Esophagus muscularis mucosa (tissue), 4 donors: Measurements from ENCODE around the gene GABRD. TPM values are rescaled to one million over a fixed set of nuclear protein-coding genes. Genes with fewer than 3 reads are reported as not detected.

ENCODE experiments used
- DNase-seq: peaks from one replicate; pipeline ENCODE4 v3.0.0-alpha.2; 2017; ENCODE audit errors: extremely low spot score
- H3K27ac ChIP-seq, 4 donors: fragments of 200-600 bp; sonication (generic); replicated peaks in 1 of 4; 1 replicate in 3 of 4; 2 replicates in 1 of 4; pipeline ENCODE4 v1.5.1; 2016 to 2019; ENCODE audit warnings: mild to moderate bottlenecking in 1 of 4
- H3K27me3 ChIP-seq, 4 donors: fragments of 200-600 bp; sonication (generic); one replicate each; pipeline versions ENCODE4 v1.5.1 to v1.6.0; 2016 to 2019
- H3K36me3 ChIP-seq, 4 donors: fragments of 200-600 bp; sonication (generic); one replicate each; pipeline ENCODE4 v1.5.1; 2016 to 2019
- H3K4me1 ChIP-seq, 4 donors: fragments of 200-600 bp; sonication (generic); one replicate each; pipeline ENCODE4 v1.5.1; 2016 to 2019
- H3K4me3 ChIP-seq, 4 donors: fragments of 200-600 bp; sonication (generic); 1 replicate in 2 of 4; 2 replicates in 2 of 4; pipeline ENCODE4 v1.5.1; 2016 to 2019; ENCODE audit warnings: mild to moderate bottlenecking in 4 of 4, moderate library complexity in 1 of 4
- H3K9me3 ChIP-seq, 4 donors: fragments of 200-600 bp; sonication (generic); 1 replicate in 3 of 4; 2 replicates in 1 of 4; pipeline ENCODE4 v1.5.1; 2016 to 2019
- CTCF ChIP-seq, 3 experiments: fragments of 200-600 bp in 2 of 3; fragments of 450-650 bp in 1 of 3; sonication (generic) in 2 of 3; IDR thresholded peaks; one replicate each; pipeline ENCODE4 v1.5.1; 2017 to 2019; ENCODE audit warnings: antibody characterized with exemption in 3 of 3, mild to moderate bottlenecking in 2 of 3, moderate library complexity in 1 of 3
- EP300 ChIP-seq: sonication (generic); formaldehyde crosslinking; IDR thresholded peaks from one replicate; pipeline ENCODE4 v1.6.1; 2017; ENCODE audit warnings: antibody characterized with exemption
- POLR2A ChIP-seq: fragments of 450-650 bp; IDR thresholded peaks from one replicate; pipeline ENCODE4 v1.6.1; 2017; ENCODE audit warnings: antibody characterized with exemption, moderate library complexity, mild to moderate bottlenecking, low read depth
- POLR2AphosphoS5 ChIP-seq, 2 donors: sonication (generic); formaldehyde crosslinking; IDR thresholded peaks; one replicate each; pipeline ENCODE4 v1.6.1; 2017; ENCODE audit warnings: antibody characterized with exemption in 2 of 2
- WGBS: methylation state at CpG from one replicate; pipeline ENCODE4 v1.1.5; 2018; 5-methylcytosine and 5-hydroxymethylcytosine counted together
- intact Hi-C: fragments of 100-400 bp; cut with DNase I; formaldehyde crosslinking; loops from one replicate; pipeline ENCODE4 v1.15.1; 2023
- total RNA-seq, 4 donors: library from RNA; depleted of rRNA; stranded (reverse); fragments of >200 nt; gene quantifications; one replicate each; pipeline versions ENCODE4 v1.1.0 to v1.2.1, GENCODE V29; 2016

GABRD gene
- total RNA-seq, 4 donors from 2014 or later, result not detected

- no peaks in the 10 kb centered on the region for H3K36me3 ChIP-seq
- H3K4me3 ChIP-seq, result no peak overlapping the region
- intact Hi-C loops, result no loop called here
- peaks cover 0 to 65% (median 0%) of the 10 kb centered on the region in 4 donors for H3K27me3 ChIP-seq
- no peak for DNase-seq
- H3K9me3 ChIP-seq, result no peaks in the 10 kb centered on the region
- TF ChIP-seq EP300 (no peak), POLR2A (no peak), POLR2AphosphoS5 (IDR thresholded peaks at IDR 0.05) (no peak), CTCF (IDR thresholded peaks at IDR 0.05) (no peak)
- H3K27ac ChIP-seq, result no peak overlapping the region
- H3K4me1 ChIP-seq, result peaks cover 3 to 10% (median 8%) of the 10 kb centered on the region in 4 donors
- WGBS, result 82% methylated on average over 41 of the region's 42 CpGs
Observed at GRCh38 chr1:2030076-2030871, 11.1 kb downstream of the GABRD start.

GRCh38 chr1:2031546-2032540 is 12.7 kb downstream of the GABRD start:
- 82% methylated on average over 18 of the region's 33 CpGs for WGBS
- intact Hi-C loops, result no loop called here
- H3K9me3 ChIP-seq, result no peaks in the 10 kb centered on the region
- no peak overlapping the region for H3K27ac ChIP-seq
- no peak overlapping the region for H3K4me3 ChIP-seq
- DNase-seq, result no peak
- peaks cover 0 to 71% (median 0%) of the 10 kb centered on the region in 4 donors for H3K27me3 ChIP-seq
- H3K36me3 ChIP-seq, result no peaks in the 10 kb centered on the region
- TF ChIP-seq CTCF (IDR thresholded peaks at IDR 0.05) (no peak), POLR2AphosphoS5 (IDR thresholded peaks at IDR 0.05) (no peak), EP300 (no peak), POLR2A (no peak)
- no peaks in the 10 kb centered on the region for H3K4me1 ChIP-seq

GRCh38 chr1:2032737-2033136 is 13.6 kb downstream of the GABRD start:
- no peak for TF ChIP-seq EP300
- no peak for TF ChIP-seq POLR2AphosphoS5 (IDR thresholded peaks at IDR 0.05)
- no peak for TF ChIP-seq CTCF (IDR thresholded peaks at IDR 0.05)
- TF ChIP-seq POLR2A, result no peak
- intact Hi-C loops, result no loop called here
- H3K4me1 ChIP-seq, result no peaks in the 10 kb centered on the region
- H3K9me3 ChIP-seq, result peaks cover 0 to 4% (median 0%) of the 10 kb centered on the region in 4 donors
- peaks cover 0 to 77% (median 0%) of the 10 kb centered on the region in 4 donors for H3K27me3 ChIP-seq
- 87% methylated on average over 12 of the region's 14 CpGs for WGBS
- no peak overlapping the region for H3K4me3 ChIP-seq
- H3K36me3 ChIP-seq, result no peaks in the 10 kb centered on the region
- no peak for DNase-seq
- no peak overlapping the region for H3K27ac ChIP-seq

- no peak overlapping the region for H3K27ac ChIP-seq
- peaks cover 0 to 8% (median under 1%) of the 10 kb centered on the region in 4 donors for H3K9me3 ChIP-seq
- no peak for DNase-seq
- H3K27me3 ChIP-seq, result peaks cover 0 to 79% (median 0%) of the 10 kb centered on the region in 4 donors
- H3K4me3 ChIP-seq, result no peak overlapping the region
- 73% methylated on average over 3 of the region's 13 CpGs for WGBS
- no peaks in the 10 kb centered on the region for H3K4me1 ChIP-seq
- intact Hi-C loops, result no loop called here
- no peaks in the 10 kb centered on the region for H3K36me3 ChIP-seq
- TF ChIP-seq POLR2A (no peak), EP300 (no peak), CTCF (IDR thresholded peaks at IDR 0.05) (no peak), POLR2AphosphoS5 (IDR thresholded peaks at IDR 0.05) (no peak)
Observed at GRCh38 chr1:2033165-2033564, 14.0 kb downstream of the GABRD start.
